AML-193 (cell line): ENCODE measurements around the gene RASSF3.

Source experiments
- DNase-seq, 2 experiments: peaks; one replicate each; lab custom pipeline; 2025; lab: John Stamatoyannopoulos, UW

RASSF3 gene

GRCh38 chr12:64723630-64724029, 113.3 kb downstream of the RASSF3 start:
- DNase-seq, result no peak

- no peak for DNase-seq
Measured at GRCh38 chr12:64724201-64724745, 114.0 kb downstream of the RASSF3 start.

- DNase-seq, result no peak
Measured at GRCh38 chr12:64729909-64730587, 119.8 kb downstream of the RASSF3 start.

- no peak for DNase-seq
Measured at GRCh38 chr12:64730588-64730969, 120.3 kb downstream of the RASSF3 start.

- DNase-seq, result no peak
Measured at GRCh38 chr12:64731683-64732082, 121.4 kb downstream of the RASSF3 start.

GRCh38 chr12:64733857-64734256, 123.6 kb downstream of the RASSF3 start:
- no peak for DNase-seq

- DNase-seq, result no peak
Measured at GRCh38 chr12:64735442-64735841, 125.1 kb downstream of the RASSF3 start.

- DNase-seq, result no peak
Measured at GRCh38 chr12:64736771-64737170, 126.5 kb downstream of the RASSF3 start.

GRCh38 chr12:64737539-64737938, 127.2 kb downstream of the RASSF3 start:
- DNase-seq, result no peak

- no peak for DNase-seq
Measured at GRCh38 chr12:64739778-64740177, 129.5 kb downstream of the RASSF3 start.

GRCh38 chr12:64740646-64741045, 130.4 kb downstream of the RASSF3 start:
- DNase-seq, result no peak

GRCh38 chr12:64742416-64742815, 132.1 kb downstream of the RASSF3 start:
- DNase-seq, result no peak

GRCh38 chr12:64743206-64743605, 132.9 kb downstream of the RASSF3 start:
- no peak for DNase-seq

- DNase-seq, result no peak
Measured at GRCh38 chr12:64744422-64745258, 134.3 kb downstream of the RASSF3 start.

GRCh38 chr12:64745259-64745807, 135.0 kb downstream of the RASSF3 start:
- no peak for DNase-seq

GRCh38 chr12:64745980-64746379, 135.7 kb downstream of the RASSF3 start:
- DNase-seq, result no peak

GRCh38 chr12:64746663-64747062, 136.4 kb downstream of the RASSF3 start:
- no peak for DNase-seq
